Endothelial cell of umbilical vein (primary cell): ENCODE measurements around the gene MARF1.

ENCODE experiments used
- CTCF ChIP-seq, 2 donors: IDR thresholded peaks; 1 replicate in 1 of 2; 2 replicates in 1 of 2; pipeline ENCODE4 v1.5.1; 2011; ENCODE audit warnings: low read length in 2 of 2, mild to moderate bottlenecking in 2 of 2, moderate library complexity in 2 of 2, control low read depth in 1 of 2, inconsistent platforms in 1 of 2, low read depth in 1 of 2; ENCODE audit not compliant: insufficient read depth in 1 of 2; ENCODE audit errors: extremely low read depth in 1 of 2
- EZH2 ChIP-seq: IDR thresholded peaks from 2 replicates; pipeline ENCODE4 v1.6.1; 2012; ENCODE audit warnings: borderline replicate concordance, low read depth, mild to moderate bottlenecking, moderate library complexity, low read length, inconsistent platforms; ENCODE audit not compliant: severe bottlenecking
- GATA2 ChIP-seq: IDR thresholded peaks from 2 replicates; pipeline ENCODE4 v1.7.0; 2011; ENCODE audit warnings: low read depth, mild to moderate bottlenecking, moderate library complexity, mixed read lengths, low read length; ENCODE audit not compliant: insufficient read length, insufficient read depth
- MYC ChIP-seq: IDR thresholded peaks from one replicate; pipeline ENCODE4 v1.6.1; 2011; ENCODE audit warnings: mild to moderate bottlenecking, low read depth, low read length
- POLR2A ChIP-seq: IDR thresholded peaks from 2 replicates; pipeline ENCODE4 v1.6.1; 2012; ENCODE audit warnings: low read depth, mild to moderate bottlenecking, control low read depth, low read length
- POLR2AphosphoS5 ChIP-seq: IDR thresholded peaks from 2 replicates; pipeline ENCODE4 v1.6.1; 2012; ENCODE audit warnings: low read depth, mild to moderate bottlenecking, control low read depth, low read length, moderate library complexity; ENCODE audit not compliant: insufficient read depth
- TF ChIP-seq, protein P1 (sequence below): IDR thresholded peaks from 2 replicates; pipeline ENCODE4 v1.6.1; 2011; ENCODE audit not compliant: insufficient read depth, insufficient read length

GRCh38 chr16:15665107-15665506, 22.2 kb upstream of the MARF1 start:
- TF ChIP-seq CTCF (IDR thresholded peaks at IDR 0.05; ENCODE audit: extremely low read depth in 1 of 2, insufficient read depth in 1 of 2, low read depth in 1 of 2, low read length in 2 of 2), result no peak
- TF ChIP-seq EZH2, result no peak
- TF ChIP-seq POLR2AphosphoS5, result no peak
- no peak for TF ChIP-seq POLR2A
- TF ChIP-seq GATA2, result no peak
- TF ChIP-seq MYC, result no peak
- TF ChIP-seq, protein P1, sequence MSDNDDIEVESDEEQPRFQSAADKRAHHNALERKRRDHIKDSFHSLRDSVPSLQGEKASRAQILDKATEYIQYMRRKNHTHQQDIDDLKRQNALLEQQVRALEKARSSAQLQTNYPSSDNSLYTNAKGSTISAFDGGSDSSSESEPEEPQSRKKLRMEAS, result no peak
